Stimulated activated CD8-positive, alpha-beta memory T cell treated with anti-CD3 and anti-CD28 coated beads, Interleukin-7, amount 100 ng/mL, for 4 hours (primary cell): Measurements from ENCODE around the gene SRP68.
"Not testable (repeated sequence)": the region's sequence is repeated elsewhere in the genome, so short reads cannot be mapped to it uniquely, and the experiment has no call there.

Experiments
- DNase-seq, 2 donors: peaks; one replicate each; pipeline ENCODE4 v3.0.0-alpha.2; 2020; ENCODE audit warnings: low read depth in 2 of 2

The SRP68 gene

GRCh38 chr17:76046064-76046463 is 26.3 kb downstream of the SRP68 start:
- DNase-seq = no peak

DNA sequence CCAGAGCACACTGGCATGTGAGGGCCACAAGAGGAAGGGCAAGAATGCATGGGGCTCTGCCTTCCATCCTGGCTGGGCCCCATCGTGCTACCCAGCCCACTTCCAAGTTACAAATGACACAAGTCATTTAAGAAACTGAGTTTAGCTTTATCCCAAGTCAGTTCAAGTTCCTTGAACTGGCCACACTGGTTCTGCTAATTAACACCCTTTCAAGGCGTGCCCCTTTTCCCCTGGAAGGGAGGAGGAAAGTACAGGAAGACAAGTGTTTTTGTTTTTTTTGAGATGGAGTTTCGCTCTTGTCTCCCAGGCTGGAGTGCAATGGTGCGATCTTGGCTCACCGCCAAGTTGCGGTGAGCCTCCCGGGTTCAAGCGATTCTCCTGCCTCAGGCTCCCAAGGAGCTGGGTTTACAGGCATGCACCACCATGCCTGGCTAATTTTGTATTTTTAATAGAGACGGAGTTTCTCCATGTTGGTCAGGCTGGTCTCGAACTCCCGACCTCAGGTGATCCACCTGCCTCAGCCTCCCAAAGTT is 27.8 kb downstream of the SRP68 start:
- not testable (repeated sequence) for DNase-seq

GRCh38 chr17:76042868-76043267 is 29.4 kb downstream of the SRP68 start:
- DNase-seq = not testable (repeated sequence)

DNA sequence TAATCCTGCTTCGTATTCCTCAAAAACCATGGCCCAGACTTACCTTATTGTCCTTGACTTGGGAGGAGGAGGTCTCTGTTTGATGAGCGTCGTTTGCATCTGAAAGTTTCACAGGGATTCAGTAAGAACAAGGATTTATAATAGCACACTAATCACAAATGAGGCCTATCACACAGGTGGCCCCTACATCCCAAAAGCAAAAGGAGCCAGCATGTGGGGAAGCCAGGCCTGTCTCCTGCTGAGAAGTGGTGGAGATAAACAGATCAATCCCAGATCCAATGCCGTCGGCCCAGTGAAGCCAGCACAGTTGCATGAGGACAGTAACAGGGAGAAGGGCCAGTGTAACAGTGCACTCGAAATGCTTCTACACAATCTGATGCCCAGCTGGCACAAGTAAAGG is 31.9 kb downstream of the SRP68 start:
- DNase-seq = no peak

- DNase-seq = no peak
Measured at GRCh38 chr17:76039121-76039520, 33.2 kb downstream of the SRP68 start.

- DNase-seq = no peak
Measured at GRCh38 chr17:76038050-76038449, 34.3 kb downstream of the SRP68 start.

DNA sequence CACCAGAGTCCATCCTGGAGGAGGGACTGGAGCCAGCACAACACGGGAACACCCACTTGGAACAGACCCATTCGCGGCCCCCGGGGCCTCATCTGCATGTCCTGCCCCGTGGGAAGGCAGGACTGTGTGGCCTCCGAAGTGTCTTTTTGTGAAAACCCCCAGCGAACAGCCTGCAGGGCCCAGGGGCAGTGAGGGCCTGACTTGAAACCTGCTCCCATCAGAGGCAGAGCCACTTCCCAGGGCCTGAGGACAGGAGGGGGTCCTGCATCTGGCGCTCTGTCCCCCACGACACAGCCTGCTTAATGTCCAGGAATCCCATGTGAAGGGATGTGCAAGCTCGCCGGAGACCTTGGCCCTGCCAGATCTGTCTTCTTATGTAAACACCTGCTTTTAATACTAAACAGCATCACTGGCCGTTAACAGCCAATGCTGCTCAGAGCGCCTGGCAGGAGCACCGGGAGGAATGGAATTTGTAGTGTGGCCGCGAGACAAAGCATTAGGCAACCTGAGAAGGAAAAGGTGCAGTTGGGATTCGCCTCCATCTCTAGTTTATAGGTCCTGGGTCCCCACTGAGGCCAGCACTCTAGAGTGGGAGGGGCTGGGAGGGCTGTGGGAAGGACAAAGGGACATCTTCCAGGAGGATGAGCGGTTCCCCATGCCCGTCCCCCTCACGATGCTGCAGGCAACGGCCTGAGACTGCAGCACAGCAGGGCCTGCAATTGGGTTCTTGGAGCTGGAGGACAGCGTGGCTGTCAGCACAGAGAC is 35.6 kb downstream of the SRP68 start:
- DNase-seq = no peak

- no peak for DNase-seq
Measured at GRCh38 chr17:76034428-76035350, 37.6 kb downstream of the SRP68 start.

DNA sequence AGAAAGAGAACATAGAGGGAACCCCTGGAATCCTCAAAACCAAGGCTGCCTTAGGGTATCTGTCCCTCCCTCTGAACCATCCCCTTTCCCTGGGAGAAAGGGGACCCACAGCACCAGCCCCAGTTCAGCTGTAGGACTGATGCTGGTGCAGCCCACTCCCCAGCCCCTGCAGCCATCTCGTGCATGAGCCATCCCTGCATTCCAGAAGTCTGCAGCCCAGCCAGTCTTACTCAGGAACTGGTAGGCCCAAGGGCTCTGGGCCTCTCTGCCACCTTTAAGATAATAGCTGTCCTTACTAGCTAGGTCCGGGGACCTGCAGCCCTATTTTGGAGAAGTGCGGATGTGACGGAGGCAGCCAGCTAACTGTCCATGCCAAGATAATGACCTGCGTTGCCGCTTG is 39.2 kb downstream of the SRP68 start:
- no peak for DNase-seq

- no peak for DNase-seq
Measured at GRCh38 chr17:76032780-76033108, 39.6 kb downstream of the SRP68 start.

DNA sequence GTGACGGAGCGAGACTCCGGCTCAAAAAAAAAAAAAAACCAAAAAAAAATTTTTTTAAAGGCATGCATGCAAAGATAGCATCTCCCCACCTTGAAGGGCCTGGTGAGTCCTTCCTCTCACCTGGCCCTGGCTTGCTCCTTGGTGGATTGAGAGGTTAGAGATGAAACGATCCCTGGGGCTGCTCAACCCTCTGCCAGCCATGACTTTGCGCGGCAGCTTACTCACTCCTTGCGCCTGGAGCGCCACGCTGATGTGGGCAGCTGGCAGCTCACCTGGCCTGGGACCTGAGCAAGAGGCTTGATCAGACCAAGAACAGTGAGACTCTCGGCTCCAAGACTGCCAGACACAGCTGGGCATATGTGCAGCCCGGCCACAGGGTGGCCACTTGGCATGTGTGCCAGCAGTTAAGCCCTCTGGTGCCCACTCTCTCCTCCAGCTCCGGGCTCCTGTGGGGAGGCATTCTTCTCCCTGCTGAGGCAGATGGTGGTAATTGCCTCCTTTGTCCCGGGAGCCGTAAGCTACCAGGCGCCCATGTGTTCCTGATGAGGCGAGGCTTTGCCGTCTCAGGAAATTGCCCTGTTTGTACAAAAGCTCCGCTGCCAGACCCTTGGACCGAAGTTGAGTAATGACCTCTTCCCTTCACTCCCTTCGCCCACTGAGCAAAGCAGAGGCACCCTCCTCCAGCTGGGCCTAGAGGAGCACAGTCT is 40.1 kb downstream of the SRP68 start:
- DNase-seq = no peak

- DNase-seq = no peak
Measured at GRCh38 chr17:76027159-76027839, 45.0 kb downstream of the SRP68 start, which contains the start of gene EVPL. TSS of gene EVPL (minus strand) at chr17:76027306. CDS start at chr17:76027198, 108 bp downstream.

- DNase-seq = no peak
Measured at GRCh38 chr17:76026714-76027158, 45.6 kb downstream of the SRP68 start.

DNA sequence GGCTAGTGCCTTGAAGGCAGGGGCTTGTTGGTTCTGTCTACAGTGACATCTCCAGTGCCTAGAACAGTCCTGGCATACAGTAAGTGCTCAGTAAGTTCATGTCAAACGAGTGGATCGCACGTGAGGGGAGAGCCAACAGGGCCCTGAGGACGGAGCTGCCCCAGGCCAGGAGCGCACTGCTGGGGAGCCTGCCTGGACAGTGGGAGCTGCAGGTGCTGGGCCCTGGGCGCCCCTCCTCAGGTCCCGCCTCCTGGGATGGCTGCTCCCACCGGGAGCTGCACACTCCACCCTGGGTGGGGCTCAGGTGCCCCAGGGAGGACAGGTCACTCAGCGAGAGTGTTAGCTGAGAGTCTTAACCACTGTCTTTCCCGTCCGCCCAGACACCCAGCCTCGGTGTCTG is 47.0 kb downstream of the SRP68 start:
- no peak for DNase-seq

DNA sequence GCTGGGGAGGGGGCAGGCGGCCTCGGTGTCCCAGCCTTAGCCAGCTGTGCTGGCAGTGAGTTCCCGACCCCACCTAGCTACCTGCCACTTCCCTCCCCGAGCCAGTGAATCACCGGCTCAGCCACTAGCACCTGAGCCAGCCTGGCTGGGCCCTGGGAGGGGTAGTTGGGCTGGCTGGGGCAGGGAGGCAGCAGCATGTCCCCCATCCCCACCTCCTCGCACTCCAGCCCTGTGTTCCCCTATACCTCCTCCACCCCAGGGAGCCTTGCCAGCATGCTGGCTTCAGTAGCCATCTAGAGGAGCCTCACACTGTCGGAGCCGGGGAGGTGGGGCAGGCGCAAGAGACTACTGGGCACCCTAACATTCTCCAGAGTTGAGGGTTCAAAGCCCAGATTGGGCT is 48.0 kb downstream of the SRP68 start:
- no peak for DNase-seq

DNA sequence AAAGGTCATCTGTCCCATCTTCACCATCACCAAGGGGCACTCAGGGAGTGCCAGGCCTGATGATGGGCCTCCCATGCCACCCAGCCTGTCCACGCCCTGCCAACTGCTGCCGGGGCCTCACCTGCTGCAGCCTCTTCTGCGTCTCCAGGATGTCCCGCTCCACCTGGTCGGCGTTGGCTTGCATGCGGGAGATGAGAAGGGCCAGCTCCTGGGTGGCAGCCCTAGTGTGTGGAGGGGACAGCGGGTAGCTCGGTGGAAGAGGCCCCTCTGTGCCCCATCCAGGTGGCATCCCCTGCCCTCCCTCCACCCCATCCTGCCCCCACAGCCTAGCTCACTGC is 48.4 kb downstream of the SRP68 start:
- no peak for DNase-seq

DNA sequence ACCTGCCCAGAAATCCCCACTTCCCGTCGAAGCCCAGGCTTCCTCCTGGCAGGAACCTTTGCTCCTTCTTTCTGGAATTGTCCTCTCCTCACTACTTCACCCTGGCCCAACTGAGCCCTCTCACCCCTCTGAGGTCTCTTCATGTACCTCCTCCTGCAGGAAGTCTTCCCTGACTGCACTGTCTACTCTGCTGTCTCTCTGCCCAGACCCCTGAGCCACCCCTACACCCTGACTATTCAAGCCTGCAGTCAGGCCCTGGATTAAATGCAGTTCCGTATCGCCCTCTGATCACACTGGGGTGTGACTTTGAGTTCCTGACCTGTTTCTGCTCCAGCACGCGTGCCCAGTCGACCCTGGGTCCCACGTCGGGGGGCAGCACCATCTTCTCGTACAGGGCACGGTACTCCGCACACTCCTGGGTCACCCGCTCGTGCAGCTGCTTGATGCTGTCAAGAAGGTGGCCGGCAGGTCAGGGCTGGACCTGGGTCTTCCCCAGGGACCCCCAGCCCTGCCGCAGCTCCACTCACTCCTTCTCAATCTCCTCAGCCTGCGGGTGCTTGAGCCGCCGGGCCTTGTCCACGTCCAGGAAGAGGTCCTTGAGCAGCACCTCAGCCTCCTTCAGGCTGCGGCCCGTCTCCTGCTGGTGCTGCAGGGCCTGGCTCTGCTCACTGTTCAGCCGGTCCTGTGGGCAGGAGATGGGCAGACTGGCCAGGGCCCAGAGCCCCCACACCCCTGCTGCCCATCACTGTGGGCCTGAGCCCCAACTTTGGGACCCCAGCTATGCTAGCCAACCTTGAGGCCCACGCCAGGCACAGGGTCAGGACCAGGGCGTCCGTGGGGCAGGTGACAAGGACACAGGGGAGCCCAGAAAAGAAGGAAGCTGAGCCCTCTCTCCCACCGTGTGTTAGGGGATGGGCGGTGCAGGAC is 49.1 kb downstream of the SRP68 start:
- no peak for DNase-seq

- no peak for DNase-seq
Measured at GRCh38 chr17:76022285-76022684, 50.0 kb downstream of the SRP68 start.

- DNase-seq = no peak
Measured at GRCh38 chr17:76019833-76020467, 52.4 kb downstream of the SRP68 start.

- DNase-seq = no peak
Measured at GRCh38 chr17:76018801-76019200, 53.5 kb downstream of the SRP68 start.
